ENCODE measurements around the gene KIFAP3.

DNA sequence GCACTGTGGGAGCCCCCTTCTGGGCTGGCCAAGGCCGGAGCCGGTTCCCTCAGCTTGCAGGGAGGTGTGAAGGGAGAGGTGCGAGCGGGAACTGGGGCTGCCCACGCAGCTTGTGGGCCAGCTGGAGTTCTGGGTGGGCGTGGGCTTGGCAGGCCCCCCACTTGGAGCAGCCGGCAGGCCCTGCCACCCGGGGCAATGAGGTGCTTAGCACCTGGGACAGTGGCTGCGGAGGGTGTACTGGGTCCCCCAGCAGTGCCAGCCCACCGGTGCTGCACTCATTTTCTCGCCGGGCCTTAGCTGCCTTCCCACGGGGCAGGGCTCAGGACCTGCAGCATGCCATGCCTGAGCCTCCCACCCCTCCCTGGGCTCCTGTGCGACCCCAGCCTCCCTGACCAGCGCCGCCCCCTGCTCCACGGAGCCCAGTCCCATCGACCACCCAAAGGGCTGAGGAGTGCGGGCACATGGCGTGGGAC, 192.4 kb downstream of the KIFAP3 start:
- TF ChIP-seq, protein P1, sequence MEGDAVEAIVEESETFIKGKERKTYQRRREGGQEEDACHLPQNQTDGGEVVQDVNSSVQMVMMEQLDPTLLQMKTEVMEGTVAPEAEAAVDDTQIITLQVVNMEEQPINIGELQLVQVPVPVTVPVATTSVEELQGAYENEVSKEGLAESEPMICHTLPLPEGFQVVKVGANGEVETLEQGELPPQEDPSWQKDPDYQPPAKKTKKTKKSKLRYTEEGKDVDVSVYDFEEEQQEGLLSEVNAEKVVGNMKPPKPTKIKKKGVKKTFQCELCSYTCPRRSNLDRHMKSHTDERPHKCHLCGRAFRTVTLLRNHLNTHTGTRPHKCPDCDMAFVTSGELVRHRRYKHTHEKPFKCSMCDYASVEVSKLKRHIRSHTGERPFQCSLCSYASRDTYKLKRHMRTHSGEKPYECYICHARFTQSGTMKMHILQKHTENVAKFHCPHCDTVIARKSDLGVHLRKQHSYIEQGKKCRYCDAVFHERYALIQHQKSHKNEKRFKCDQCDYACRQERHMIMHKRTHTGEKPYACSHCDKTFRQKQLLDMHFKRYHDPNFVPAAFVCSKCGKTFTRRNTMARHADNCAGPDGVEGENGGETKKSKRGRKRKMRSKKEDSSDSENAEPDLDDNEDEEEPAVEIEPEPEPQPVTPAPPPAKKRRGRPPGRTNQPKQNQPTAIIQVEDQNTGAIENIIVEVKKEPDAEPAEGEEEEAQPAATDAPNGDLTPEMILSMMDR (IDR thresholded peaks at IDR 0.05), result no peak
- TF ChIP-seq, protein P2, sequence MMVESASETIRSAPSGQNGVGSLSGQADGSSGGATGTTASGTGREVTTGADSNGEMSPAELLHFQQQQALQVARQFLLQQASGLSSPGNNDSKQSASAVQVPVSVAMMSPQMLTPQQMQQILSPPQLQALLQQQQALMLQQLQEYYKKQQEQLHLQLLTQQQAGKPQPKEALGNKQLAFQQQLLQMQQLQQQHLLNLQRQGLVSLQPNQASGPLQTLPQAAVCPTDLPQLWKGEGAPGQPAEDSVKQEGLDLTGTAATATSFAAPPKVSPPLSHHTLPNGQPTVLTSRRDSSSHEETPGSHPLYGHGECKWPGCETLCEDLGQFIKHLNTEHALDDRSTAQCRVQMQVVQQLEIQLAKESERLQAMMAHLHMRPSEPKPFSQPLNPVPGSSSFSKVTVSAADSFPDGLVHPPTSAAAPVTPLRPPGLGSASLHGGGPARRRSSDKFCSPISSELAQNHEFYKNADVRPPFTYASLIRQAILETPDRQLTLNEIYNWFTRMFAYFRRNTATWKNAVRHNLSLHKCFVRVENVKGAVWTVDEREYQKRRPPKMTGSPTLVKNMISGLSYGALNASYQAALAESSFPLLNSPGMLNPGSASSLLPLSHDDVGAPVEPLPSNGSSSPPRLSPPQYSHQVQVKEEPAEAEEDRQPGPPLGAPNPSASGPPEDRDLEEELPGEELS (CRISPR knock-in tag; IDR thresholded peaks at IDR 0.05), result no peak
- TF ChIP-seq ZBTB43 (CRISPR knock-in tag; IDR thresholded peaks at IDR 0.05) (no peak), CREM (CRISPR knock-in tag; IDR thresholded peaks at IDR 0.05) (no peak), ZBTB21 (CRISPR knock-in tag; IDR thresholded peaks at IDR 0.05; ENCODE audit: borderline replicate concordance) (no peak), ETV6 (CRISPR knock-in tag; IDR thresholded peaks at IDR 0.05) (no peak), TP53 (CRISPR knock-in tag; IDR thresholded peaks at IDR 0.05) (no peak), FOXJ3 (CRISPR knock-in tag; IDR thresholded peaks at IDR 0.05; ENCODE audit: borderline replicate concordance) (no peak)
- TF ChIP-seq, protein P3, sequence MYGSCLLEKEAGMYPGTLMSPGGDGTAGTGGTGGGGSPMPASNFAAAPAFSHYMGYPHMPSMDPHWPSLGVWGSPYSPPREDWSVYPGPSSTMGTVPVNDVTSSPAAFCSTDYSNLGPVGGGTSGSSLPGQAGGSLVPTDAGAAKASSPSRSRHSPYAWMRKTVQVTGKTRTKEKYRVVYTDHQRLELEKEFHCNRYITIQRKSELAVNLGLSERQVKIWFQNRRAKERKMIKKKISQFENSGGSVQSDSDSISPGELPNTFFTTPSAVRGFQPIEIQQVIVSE (CRISPR knock-in tag; IDR thresholded peaks at IDR 0.05; ENCODE audit: borderline replicate concordance), result no peak

Measured in WTC11 (cell line).